ENCODE measurements around the gene AQP2. TPM values are rescaled to one million over a fixed set of nuclear protein-coding genes. Genes with fewer than 3 reads are reported as not detected.

The AQP2 gene
- total RNA-seq, 4 donors from 2014 or later: not detected

- no peak overlapping the region for H3K4me3 ChIP-seq
- peaks cover 13 to 84% (median 16%) of the 10 kb centered on the region in 3 donors for H3K4me1 ChIP-seq
- TF ChIP-seq CTCF (IDR thresholded peaks at IDR 0.05) (no peak), POLR2A (IDR thresholded peaks at IDR 0.05) (no peak)
- no peaks in the 10 kb centered on the region for H3K9me3 ChIP-seq
- H3K27me3 ChIP-seq: no peaks in the 10 kb centered on the region
- WGBS, 2 donors: 77 to 86% methylated on average over 5 of the region's 5 CpGs
- DNase-seq: no peak
- peak overlapping the region in 3 of 4 donors; percentile 53 to 81 (median 73) for H3K27ac ChIP-seq
- intact Hi-C loops (cut with DNase I): no loop called here
- H3K36me3 ChIP-seq: no peaks in the 10 kb centered on the region
These were observed 16.7 kb upstream of the AQP2 start for GRCh38 chr12:49933796-49934195.

GRCh38 chr12:49934505-49934904, 16.0 kb upstream of the AQP2 start:
- no peak for DNase-seq
- no peaks in the 10 kb centered on the region for H3K9me3 ChIP-seq
- WGBS, 2 donors: 82 to 91% methylated on average over 3 of the region's 3 CpGs
- H3K36me3 ChIP-seq: no peaks in the 10 kb centered on the region
- TF ChIP-seq POLR2A (IDR thresholded peaks at IDR 0.05) (no peak), CTCF (IDR thresholded peaks at IDR 0.05) (no peak)
- intact Hi-C loops (cut with DNase I): no loop called here
- H3K27ac ChIP-seq: peak overlapping the region in 1 of 4 donors; percentile 81
- H3K4me3 ChIP-seq: no peak overlapping the region
- H3K27me3 ChIP-seq: no peaks in the 10 kb centered on the region
- peaks cover 17 to 84% (median 18%) of the 10 kb centered on the region in 3 donors for H3K4me1 ChIP-seq

DNA sequence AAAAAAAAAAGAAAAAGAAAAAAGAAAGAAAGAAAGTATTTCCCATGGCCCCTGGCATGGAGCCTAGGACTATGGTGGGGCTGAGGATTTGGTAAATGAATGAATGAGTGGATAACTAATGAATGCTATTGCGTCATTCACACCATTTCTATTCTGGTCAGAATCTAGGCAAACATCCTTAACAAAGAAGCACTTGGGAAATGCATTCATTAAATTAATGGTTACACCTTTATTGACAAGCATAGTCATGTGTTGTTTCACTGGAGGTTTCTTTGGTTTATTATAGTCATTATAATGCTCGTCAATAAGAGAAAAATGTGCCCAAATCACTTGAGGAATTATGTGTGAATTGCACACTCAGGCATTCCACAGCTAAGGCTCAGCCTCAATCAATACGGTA, 13.6 kb upstream of the AQP2 start:
- no peak for DNase-seq
- Histone ChIP-seq H3K36me3 (no peaks in the 10 kb centered on the region), H3K27ac (peak overlapping the region; percentile 78 to 88 (median 84)), H3K4me3 (no peak overlapping the region), H3K27me3 (no peaks in the 10 kb centered on the region), H3K9me3 (no peaks in the 10 kb centered on the region), H3K4me1 (peaks cover 20 to 85% (median 25%) of the 10 kb centered on the region in 3 donors)
- intact Hi-C loops (cut with DNase I): no loop called here
- TF ChIP-seq POLR2A (IDR thresholded peaks at IDR 0.05) (no peak), CTCF (IDR thresholded peaks at IDR 0.05) (no peak)
- WGBS, 2 donors: 37 to 38% methylated on average over 3 of the region's 3 CpGs

- Histone ChIP-seq H3K4me1 (peaks cover 15 to 85% (median 33%) of the 10 kb centered on the region in 3 donors), H3K36me3 (no peaks in the 10 kb centered on the region)
These were observed 12.8 kb upstream of the AQP2 start for GRCh38 chr12:49937639-49938300.

More at GRCh38 chr12:49937639-49938300, 12.8 kb upstream of the AQP2 start:
- no peak for DNase-seq
- Histone ChIP-seq H3K27ac (peak overlapping the region; percentile 78 to 88 (median 84)), H3K9me3 (no peaks in the 10 kb centered on the region), H3K4me3 (no peak overlapping the region), H3K27me3 (no peaks in the 10 kb centered on the region)
- WGBS, 2 donors: 58 to 73% methylated on average over 7 to 8 of the region's 8 CpGs
- intact Hi-C loops (cut with DNase I): no loop called here
- TF ChIP-seq POLR2A (IDR thresholded peaks at IDR 0.05): no peak
- TF ChIP-seq CTCF (IDR thresholded peaks at IDR 0.05): no peak
